Bronchial epithelial cell (primary cell): Measurements from ENCODE around the gene TMC7. TPM values are rescaled to one million over a fixed set of nuclear protein-coding genes. Genes with fewer than 3 reads are reported as not detected.

ENCODE experiments used
- DNase-seq: peaks from one replicate; pipeline ENCODE4 v3.0.0-alpha.2; 2010; ENCODE audit warnings: low read depth
- FAIRE-seq: peaks from 2 replicates; lab custom pipeline; 2011; peaks lifted over from hg19 to GRCh38; lab: Jason Lieb, UNC
- H3K27me3 ChIP-seq: 2 replicates; pipeline ENCODE4 v1.5.1; 2011; ENCODE audit warnings: low read length; ENCODE audit not compliant: control insufficient read depth, insufficient read depth
- H3K36me3 ChIP-seq: 2 replicates; pipeline ENCODE4 v1.5.1; 2011; ENCODE audit warnings: low read length; ENCODE audit not compliant: control insufficient read depth, insufficient read depth
- H3K4me3 ChIP-seq: 2 replicates; pipeline ENCODE4 v1.5.1; 2011; ENCODE audit warnings: mild to moderate bottlenecking, low read depth, low read length, control low read depth
- CTCF ChIP-seq: IDR thresholded peaks from 2 replicates; pipeline ENCODE4 v1.5.1; 2011; ENCODE audit warnings: mild to moderate bottlenecking, moderate library complexity, low read length, control low read depth, inconsistent platforms; ENCODE audit not compliant: insufficient read depth, severe bottlenecking
- total RNA-seq: library from RNA; depleted of rRNA; stranded (reverse); fragments of >200 nt; gene quantifications from 2 replicates; pipeline ENCODE4 v1.2.1, GENCODE V29; 2014

The TMC7 gene
- total RNA-seq, 1 donor from 2014 or later, result 5.0 TPM

GRCh38 chr16:19044769-19045168 lies 61.0 kb downstream of the TMC7 start:
- no peak for FAIRE-seq

GRCh38 chr16:19046062-19046461 lies 62.3 kb downstream of the TMC7 start:
- DNase-seq (no peak), FAIRE-seq (no peak)
- no peak for TF ChIP-seq CTCF
- Histone ChIP-seq H3K27me3 (no peaks in the 10 kb centered on the region), H3K36me3 (peaks cover 15% of the 10 kb centered on the region), H3K4me3 (no peak overlapping the region)

More at GRCh38 chr16:19044769-19045168, 61.0 kb downstream of the TMC7 start:
- Histone ChIP-seq H3K4me3 (no peak overlapping the region), H3K27me3 (no peaks in the 10 kb centered on the region), H3K36me3 (peaks cover 16% of the 10 kb centered on the region)
- TF ChIP-seq CTCF, result no peak
- DNase-seq, result no peak

- Histone ChIP-seq H3K4me3 (no peak overlapping the region), H3K27me3 (no peaks in the 10 kb centered on the region), H3K36me3 (peaks cover 5% of the 10 kb centered on the region)
- DNase-seq, result no peak
- TF ChIP-seq CTCF, result no peak
- FAIRE-seq, result no peak
Observed at GRCh38 chr16:19062706-19063105, 79.0 kb downstream of the TMC7 start.

- FAIRE-seq, result no peak
- Histone ChIP-seq H3K27me3 (no peaks in the 10 kb centered on the region), H3K36me3 (peaks cover 2% of the 10 kb centered on the region), H3K4me3 (no peak overlapping the region)
- no peak for TF ChIP-seq CTCF
- no peak for DNase-seq
Observed at GRCh38 chr16:19066988-19067348, 83.2 kb downstream of the TMC7 start.

- Histone ChIP-seq H3K27me3 (no peaks in the 10 kb centered on the region), H3K4me3 (peak within 1 kb of the TSS; percentile 67), H3K36me3 (peaks cover 3% of the 10 kb centered on the region)
- DNase-seq, result peak; percentile 97
- FAIRE-seq, result no peak
- no peak for TF ChIP-seq CTCF
Observed at GRCh38 chr16:19067349-19068236, 83.9 kb downstream of the TMC7 start, which contains the start of gene COQ7. Gene COQ7 (plus strand): TSS chr16:19067614. CDS start chr16:19067665, 51 bp downstream.
